ENCODE results near the gene TMEM97. TPM values are rescaled to one million over a fixed set of nuclear protein-coding genes. Genes with fewer than 3 reads are reported as not detected.
A peak's percentile ranks its signal among the peaks of the same experiment; 100 is the strongest.
"Not testable (repeated sequence)": the region's sequence is repeated elsewhere in the genome, so short reads cannot be mapped to it uniquely, and the experiment has no call there.

The TMEM97 gene
- total and polyA plus RNA-seq, 8 donors, result 7.6 to 54.0 (median 29.7) TPM

DNA sequence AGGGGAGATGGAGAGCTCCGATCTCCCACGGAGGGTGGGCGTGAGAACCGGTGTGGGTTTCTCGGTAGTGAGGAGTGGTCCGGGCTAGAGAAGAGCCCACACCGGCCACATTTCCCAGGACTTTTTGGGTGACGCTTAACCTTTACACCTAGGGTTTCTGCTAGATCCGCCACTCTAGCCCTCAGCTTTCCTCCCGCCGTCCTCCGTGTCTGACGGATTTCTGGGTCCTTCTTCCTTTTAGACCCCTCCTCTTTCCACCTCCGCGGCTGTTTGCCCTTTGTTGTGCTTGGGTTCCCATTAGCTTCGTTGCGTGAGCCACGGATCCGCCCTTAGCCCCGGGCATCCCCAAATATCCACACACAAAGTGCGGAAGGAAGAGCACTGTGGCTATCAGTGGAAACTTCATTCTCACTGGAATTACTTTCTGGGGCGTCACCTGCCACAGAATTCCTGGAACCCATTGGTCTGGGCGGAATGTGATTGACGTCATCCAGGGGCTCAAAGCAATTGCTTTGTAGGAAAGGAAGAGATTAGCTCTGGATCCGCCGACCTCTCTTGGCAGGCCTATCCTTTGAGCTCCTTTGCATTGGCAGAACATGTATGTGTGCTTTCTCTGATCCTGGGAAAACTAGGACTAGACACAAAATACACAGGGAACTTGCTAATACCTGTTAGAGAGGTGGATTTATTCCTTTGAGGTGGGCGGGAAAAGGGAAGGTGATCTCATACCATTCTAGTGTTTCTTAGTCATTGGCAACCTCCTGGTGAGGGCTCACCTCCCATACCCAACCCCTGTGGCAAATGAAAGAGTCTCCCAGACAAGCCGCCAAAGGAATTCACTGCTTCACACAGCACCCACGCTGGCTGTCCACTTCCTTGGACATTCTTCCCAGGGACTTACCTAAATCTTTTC is 17.2 kb downstream of the TMEM97 start:
- Histone ChIP-seq H3K36me3 (peaks cover 18 to 31% (median 30%) of the 10 kb centered on the region in 4 donors), H3K4me3 (peak overlapping the region; percentile 68 to 96 (median 86)), H3K27ac (peak overlapping the region; percentile 92 to 97 (median 94)), H3K9me3 (no peaks in the 10 kb centered on the region), H3K4me1 (peaks cover 39 to 73% (median 57%) of the 10 kb centered on the region in 4 donors), H3K27me3 (no peaks in the 10 kb centered on the region)
- intact Hi-C loops (cut with DNase I; ENCODE audit: low total_unique reads), result no loop called here
- no peak for TF ChIP-seq CTCF (IDR thresholded peaks at IDR 0.05)
- peak in 1 of 4 donors; percentile 58 for TF ChIP-seq POLR2A (IDR thresholded peaks at IDR 0.05)
- TF ChIP-seq POLR2AphosphoS5 (IDR thresholded peaks at IDR 0.05), result peak; percentile 53 to 82 (median 77)
- DNase-seq, result peak; percentile 68 to 93
- 3 to 7% (median 3%) methylated on average over 25 to 29 of the region's 29 CpGs for WGBS, 5 donors

DNA sequence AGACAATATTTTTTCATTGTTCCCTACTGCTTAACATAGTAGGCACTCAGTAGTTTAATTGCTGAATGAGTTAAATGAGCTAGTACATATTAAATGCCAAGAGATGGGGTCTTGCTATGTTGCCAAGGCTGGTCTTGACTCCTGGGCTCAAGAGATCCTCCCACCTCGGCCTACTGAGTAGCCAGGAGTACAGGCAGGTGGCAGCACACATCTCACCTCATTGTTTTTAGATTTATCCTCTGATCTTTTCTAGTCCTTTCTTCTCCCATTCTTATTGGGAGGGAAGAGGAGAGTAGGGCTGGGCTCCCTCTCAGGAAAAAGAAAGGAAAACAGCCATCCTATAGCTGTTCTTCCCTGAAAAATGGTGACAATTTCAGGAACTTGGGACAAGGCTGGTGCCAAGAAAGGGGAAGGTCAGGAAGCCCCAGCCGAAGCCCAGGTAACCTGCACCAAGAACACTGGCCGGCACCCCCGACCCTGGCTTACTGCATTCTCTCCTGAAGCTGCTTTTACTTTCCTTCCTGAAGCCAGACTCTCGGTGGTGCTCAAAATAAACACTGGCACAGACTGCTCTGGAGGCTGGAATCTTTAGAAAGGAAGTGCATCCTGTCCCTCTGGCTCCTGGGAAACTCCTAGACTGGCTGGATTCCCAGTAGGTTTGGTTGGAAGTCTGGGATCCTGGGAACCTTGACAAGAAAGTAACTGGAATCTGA is 19.2 kb downstream of the TMEM97 start:
- TF ChIP-seq CTCF (IDR thresholded peaks at IDR 0.05), result no peak
- no peak for TF ChIP-seq EP300 (IDR thresholded peaks at IDR 0.05)
- no peak for TF ChIP-seq POLR2A (IDR thresholded peaks at IDR 0.05)
- Histone ChIP-seq H3K36me3 (peaks cover 33 to 42% (median 41%) of the 10 kb centered on the region in 4 donors), H3K4me3 (no peak overlapping the region), H3K27me3 (no peaks in the 10 kb centered on the region), H3K27ac (peak overlapping the region in 4 of 5 donors; percentile 63 to 94 (median 82)), H3K4me1 (peaks cover 37 to 58% (median 48%) of the 10 kb centered on the region in 4 donors), H3K9me3 (no peaks in the 10 kb centered on the region)
- 49 to 58% (median 55%) methylated on average over 4 to 5 of the region's 5 CpGs for WGBS, 5 donors
- intact Hi-C loops (cut with DNase I; ENCODE audit: low total_unique reads), result no loop called here
- no peak for DNase-seq

- DNase-seq; H3K9me3 ChIP-seq; H3K4me3 ChIP-seq; H3K27me3 ChIP-seq; intact Hi-C loops (cut with DNase I; ENCODE audit: low total_unique reads): not testable (repeated sequence)
- Histone ChIP-seq H3K4me1 (peaks cover 31 to 56% (median 42%) of the 10 kb centered on the region in 4 donors), H3K27ac (peak overlapping the region; percentile 3 to 94 (median 70)), H3K36me3 (peaks cover 39 to 47% (median 47%) of the 10 kb centered on the region in 4 donors)
- WGBS, 5 donors, result 85 to 97% (median 93%) methylated on average over 7 to 8 of the region's 8 CpGs
Measured at GRCh38 chr17:28338769-28339212, 19.8 kb downstream of the TMEM97 start.

DNA sequence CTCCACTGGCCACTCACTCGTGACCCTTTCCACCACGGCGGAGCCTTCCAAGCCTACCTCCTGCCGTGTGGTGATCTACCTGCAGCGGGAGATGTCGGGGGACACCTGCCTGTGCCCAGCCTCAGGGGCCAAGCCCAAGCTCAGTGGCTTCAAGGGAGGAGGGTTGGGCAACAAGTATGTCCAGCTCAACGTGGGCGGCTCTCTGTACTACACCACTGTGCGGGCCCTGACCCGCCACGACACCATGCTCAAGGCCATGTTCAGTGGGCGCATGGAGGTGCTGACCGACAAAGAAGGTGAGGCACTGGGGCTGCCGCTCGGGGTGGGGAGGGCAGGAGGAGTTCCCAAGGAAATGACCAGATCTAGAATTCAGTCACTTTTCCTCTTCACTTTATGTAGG is 20.4 kb downstream of the TMEM97 start:
- peaks cover 45 to 54% (median 53%) of the 10 kb centered on the region in 4 donors for H3K36me3 ChIP-seq
- no peaks in the 10 kb centered on the region for H3K27me3 ChIP-seq
- intact Hi-C loops (cut with DNase I; ENCODE audit: low total_unique reads), result no loop called here
- TF ChIP-seq POLR2AphosphoS5 (IDR thresholded peaks at IDR 0.05) (no peak), POLR2A (IDR thresholded peaks at IDR 0.05) (no peak), CTCF (IDR thresholded peaks at IDR 0.05) (no peak), EP300 (IDR thresholded peaks at IDR 0.05) (no peak)
- DNase-seq, result no peak
- peaks cover 24 to 50% (median 35%) of the 10 kb centered on the region in 4 donors for H3K4me1 ChIP-seq
- H3K27ac ChIP-seq, result peak overlapping the region in 3 of 5 donors; percentile 63 to 94 (median 70)
- WGBS, 5 donors, result 88 to 94% (median 91%) methylated on average over 15 of the region's 15 CpGs
- H3K9me3 ChIP-seq, result no peaks in the 10 kb centered on the region
- no peak overlapping the region for H3K4me3 ChIP-seq

All from stomach (tissue), 9 donors.